Left cardiac atrium (tissue), 4 donors: Measurements from ENCODE around the gene SLC25A12. TPM values are rescaled to one million over a fixed set of nuclear protein-coding genes. Genes with fewer than 3 reads are reported as not detected.
A peak's percentile ranks its signal among the peaks of the same experiment; 100 is the strongest.
"Not testable (repeated sequence)": the region's sequence is repeated elsewhere in the genome, so short reads cannot be mapped to it uniquely, and the experiment has no call there.

Experiments used
- ATAC-seq, 2 donors: fragments of 200-7000 bp; cut with Tn5 transposase; one replicate each; pipeline ENCODE4 v1.9.1; 2020; ENCODE audit warnings: mild to moderate bottlenecking in 2 of 2, moderate library complexity in 2 of 2
- DNase-seq: peaks from one replicate; pipeline ENCODE4 v3.0.0-alpha.2; 2020
- intact Hi-C, 2 donors: fragments of 100-400 bp; cut with DNase I; formaldehyde crosslinking; loops; one replicate each; pipeline versions ENCODE4 v1.14.1 to v1.15.1; 2022 to 2023
- total RNA-seq, 2 donors: library from RNA; stranded (reverse); fragmentation: NEBNext Ultra II Directional; extraction: Animal tissue kit (Norgen Biotek cat#: 25700); gene quantifications; one replicate each; pipeline ENCODE4 v1.2.1, GENCODE V29; 2021
- donor health status: DM: no; HTN: yes; CAD: no.
- donor health status: DM: no; HTN: yes; CAD: no; lungs with severe emphysema.
- donor health status: DM: yes; HTN: yes; CAD: no.
- donor health status: Dilated cardiomyopathy.

The SLC25A12 gene
- total RNA-seq, 2 donors from 2014 or later: 65.6 to 101 TPM

DNA sequence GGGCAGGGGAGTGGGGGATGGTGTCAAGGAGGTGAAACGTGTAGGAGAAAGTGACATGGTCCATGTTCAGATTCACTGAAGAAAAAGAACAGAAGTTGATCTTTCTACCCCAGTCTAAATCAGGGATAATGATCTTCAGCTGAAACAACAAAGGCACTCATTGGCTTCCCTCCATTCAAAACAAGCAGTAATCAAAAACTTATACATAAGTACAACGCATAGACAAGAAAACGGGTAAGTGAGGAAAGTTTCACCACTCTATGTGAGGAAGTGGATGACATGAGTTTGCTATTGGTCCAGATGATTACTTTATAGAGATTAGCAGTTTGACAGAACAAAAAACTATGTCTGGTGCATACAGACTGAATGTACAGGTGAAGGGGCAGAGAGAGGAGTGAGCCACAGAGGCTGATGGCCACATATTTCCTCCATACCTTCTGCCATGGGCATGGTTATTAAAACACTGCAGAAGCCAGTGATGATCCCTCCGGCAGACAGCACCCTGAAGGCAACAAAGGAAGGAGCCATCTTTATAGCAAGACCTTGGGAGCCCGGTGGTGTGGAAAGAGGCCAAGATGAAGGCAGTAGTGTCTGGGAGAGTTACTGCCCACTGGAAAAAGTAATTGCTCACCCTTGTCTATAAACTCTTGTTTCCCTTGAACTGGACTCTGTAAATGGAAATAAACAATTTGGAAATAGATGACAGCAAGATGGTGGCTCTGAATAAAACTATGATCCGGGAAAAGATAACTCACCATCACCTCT is 57.7 kb downstream of the SLC25A12 start:
- no peak for ATAC-seq
- intact Hi-C loops: no loop called here
- no peak for DNase-seq

DNA sequence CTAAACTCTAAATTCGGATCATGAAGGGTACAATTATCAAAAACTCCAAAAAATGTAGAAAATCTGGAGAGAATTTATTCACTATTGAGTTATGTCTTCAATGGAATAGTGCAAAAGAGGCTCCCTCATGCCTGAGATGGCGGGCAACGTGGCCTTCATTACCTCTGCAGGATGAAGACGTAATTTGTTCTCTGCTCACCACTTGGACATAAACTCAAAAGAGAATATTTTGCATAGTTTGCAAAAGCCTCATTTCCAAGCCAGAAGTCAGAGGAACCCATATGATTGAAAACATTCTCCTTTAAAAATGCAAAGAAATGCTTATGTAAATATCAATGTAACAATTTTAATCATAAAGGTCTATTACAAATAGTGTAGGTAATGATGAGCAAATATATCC is 58.7 kb downstream of the SLC25A12 start:
- intact Hi-C loops: no loop called here
- no peak for ATAC-seq
- DNase-seq: no peak

DNA sequence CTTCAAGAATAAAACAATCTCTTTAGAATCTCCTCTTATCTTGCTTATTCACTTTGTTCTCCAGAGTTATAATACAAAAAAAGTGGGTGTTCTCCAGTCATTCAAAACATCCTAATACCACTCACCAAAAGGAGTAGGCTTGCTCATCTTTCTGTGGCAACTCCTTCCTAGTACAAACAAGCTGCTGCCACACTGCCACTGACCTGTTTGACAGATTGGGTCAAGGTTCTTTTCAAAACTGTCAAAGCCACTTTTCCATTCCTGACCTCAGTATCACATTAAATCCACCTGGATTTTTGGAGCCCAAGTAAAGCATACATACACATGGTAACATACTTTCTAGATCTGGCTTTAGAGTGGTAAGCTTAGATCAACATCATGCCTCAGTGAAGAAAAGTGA is 59.8 kb downstream of the SLC25A12 start:
- intact Hi-C loops: no loop called here
- ATAC-seq: no peak
- no peak for DNase-seq

- intact Hi-C loops: no loop called here
- no peak for ATAC-seq
- DNase-seq: no peak
These were observed 61.6 kb downstream of the SLC25A12 start for GRCh38 chr2:171832489-171832888.

DNA sequence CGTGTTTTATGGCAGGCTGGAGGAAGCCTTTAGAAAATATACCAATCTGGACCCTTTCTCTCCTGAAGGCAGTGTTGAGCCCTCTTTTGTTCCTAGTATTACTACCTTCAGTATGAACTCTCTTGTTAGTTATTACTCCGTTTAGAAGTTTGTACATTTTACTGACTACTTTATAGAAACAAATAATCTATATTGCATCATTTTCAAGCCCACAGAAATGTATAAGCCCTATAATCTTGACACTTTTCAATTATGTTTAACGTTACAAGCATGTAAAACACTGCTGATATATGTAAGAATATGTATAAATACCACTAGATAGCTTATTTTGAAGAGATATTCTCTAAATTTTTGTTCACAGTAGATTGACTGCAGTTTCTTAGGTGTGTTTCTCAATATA is 64.0 kb downstream of the SLC25A12 start:
- no peak for ATAC-seq
- intact Hi-C loops: no loop called here

DNA sequence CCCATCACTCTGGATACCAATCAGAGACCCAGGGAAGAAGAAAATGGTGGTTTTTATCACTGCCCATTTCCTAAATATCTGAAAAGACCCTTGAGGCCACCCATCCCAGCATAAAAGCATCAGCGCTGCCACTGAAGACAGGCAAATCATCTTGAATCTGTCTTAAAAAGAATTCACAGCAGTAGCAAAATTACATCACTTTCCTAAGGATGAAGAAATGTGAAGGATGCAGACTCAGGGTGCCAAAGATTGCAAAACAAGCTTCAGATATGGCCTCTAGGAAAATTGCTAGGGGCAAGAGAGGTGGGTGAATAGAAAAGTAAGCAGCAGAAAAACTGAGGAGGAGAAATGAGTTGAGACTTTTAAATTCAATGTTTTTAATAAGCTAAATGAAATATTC is 70.0 kb downstream of the SLC25A12 start:
- ATAC-seq (peak in 1 of 2 donors; percentile 38), DNase-seq (no peak)
- intact Hi-C loops: no loop called here

More for the DNA sequence above, 64.0 kb downstream of the SLC25A12 start:
- no peak for DNase-seq

GRCh38 chr2:171822525-171823322 is 71.3 kb downstream of the SLC25A12 start:
- intact Hi-C loops: no loop called here
- ATAC-seq: no peak
- no peak for DNase-seq

DNA sequence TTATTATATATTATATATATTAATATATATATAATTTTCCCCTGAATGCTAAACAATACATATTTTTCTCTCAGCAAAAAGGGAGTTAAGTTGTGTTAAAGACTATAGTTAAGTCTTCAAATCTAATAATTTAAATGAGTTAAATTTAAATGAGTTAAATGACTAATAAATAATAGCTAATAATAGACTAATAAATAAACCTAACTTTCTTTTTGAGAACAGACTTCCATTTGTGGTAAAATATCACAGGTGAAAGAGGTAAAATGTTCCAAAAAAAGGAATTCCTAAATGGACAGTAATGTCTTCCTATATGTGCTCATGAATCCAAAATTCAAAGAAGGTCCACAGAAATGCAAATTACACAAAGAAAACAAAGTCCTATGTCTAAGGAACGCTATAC is 74.6 kb downstream of the SLC25A12 start:
- DNase-seq: no peak
- intact Hi-C loops: loop anchor here in 1 of 2 donors (10.0 kb wide), 1 partner anchor 285 kb away; the partner anchor contains the start of gene DLX2
- no peak for ATAC-seq

DNA sequence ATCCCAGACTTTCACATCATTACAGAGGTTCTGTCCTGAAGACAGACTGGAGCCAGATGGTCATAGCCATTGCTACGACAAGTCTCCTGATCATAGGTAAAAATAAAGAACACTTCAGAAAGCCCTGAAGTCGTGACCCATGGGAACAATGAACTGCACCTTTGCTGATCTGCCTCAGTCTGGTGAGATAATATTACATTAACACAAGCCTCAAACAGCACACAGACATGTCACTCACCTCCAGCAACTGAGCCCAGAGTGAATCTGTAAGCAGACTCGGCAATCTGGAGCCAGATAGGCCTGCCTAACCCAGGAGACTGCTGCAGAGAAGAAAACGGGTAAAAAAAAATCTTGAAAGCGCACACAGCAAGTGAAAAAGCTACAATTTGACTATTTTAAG is 79.2 kb downstream of the SLC25A12 start:
- DNase-seq: no peak
- intact Hi-C loops: loop anchor here in 1 of 2 donors (10.0 kb wide), 1 partner anchor 290 kb away; the partner anchor contains the start of gene DLX2
- no peak for ATAC-seq

DNA sequence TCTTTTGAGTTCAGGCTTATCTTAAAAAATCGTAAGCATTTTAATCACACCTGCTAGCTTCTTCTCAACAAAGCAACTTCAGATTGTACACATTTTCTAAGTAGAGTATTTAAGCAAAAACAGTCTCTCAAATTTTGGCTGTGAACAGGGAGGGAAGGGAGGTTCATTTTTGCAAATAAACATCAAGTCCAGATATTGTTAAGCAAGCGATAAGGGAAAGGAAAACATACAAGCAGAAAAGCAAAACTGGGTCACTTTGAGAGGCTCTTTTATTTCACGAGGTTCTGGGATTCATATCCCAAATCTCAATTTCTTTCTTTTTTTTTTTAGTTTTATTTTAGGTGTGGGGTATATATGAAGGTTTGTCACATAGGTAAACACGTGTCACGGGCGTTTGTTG is 79.9 kb downstream of the SLC25A12 start:
- ATAC-seq: no peak

DNA sequence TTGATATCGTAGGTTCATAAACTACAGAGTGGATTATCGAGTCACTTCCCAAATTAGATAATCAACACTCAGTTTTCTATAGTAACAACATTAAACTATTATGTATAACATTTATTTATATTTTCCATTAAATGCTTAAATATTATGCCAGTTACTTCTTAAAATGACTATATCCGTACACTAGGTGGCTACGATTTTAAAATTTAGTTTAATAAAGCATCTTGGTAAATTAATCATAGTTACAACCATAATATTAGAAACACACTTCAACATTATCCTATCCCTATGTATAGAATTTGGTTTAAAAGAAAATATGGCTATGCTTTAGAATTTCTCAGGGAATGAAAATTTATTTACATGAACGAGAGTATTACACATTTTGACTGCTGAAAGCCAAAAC is 80.3 kb downstream of the SLC25A12 start:
- ATAC-seq (no peak), DNase-seq (no peak)
- intact Hi-C loops: loop anchor here in 1 of 2 donors (10.0 kb wide), 1 partner anchor 291 kb away; the partner anchor contains the start of gene DLX2

More for the DNA sequence above, 79.9 kb downstream of the SLC25A12 start:
- intact Hi-C loops: loop anchor here in 1 of 2 donors (10.0 kb wide), 1 partner anchor 291 kb away; the partner anchor contains the start of gene DLX2
- no peak for DNase-seq

- ATAC-seq (peak in 1 of 2 donors; percentile 24), DNase-seq (no peak)
- intact Hi-C loops: loop anchor here in 1 of 2 donors (10.0 kb wide), 1 partner anchor 292 kb away; the partner anchor contains the start of gene DLX2
These were observed 80.9 kb downstream of the SLC25A12 start for GRCh38 chr2:171813126-171813525.

- intact Hi-C loops: loop anchor here in 1 of 2 donors (10.0 kb wide), 1 partner anchor 294 kb away; the partner anchor contains the start of gene DLX2
- ATAC-seq: peak; percentile 34 to 42
- no peak for DNase-seq
These were observed 82.8 kb downstream of the SLC25A12 start for GRCh38 chr2:171811245-171811628.

DNA sequence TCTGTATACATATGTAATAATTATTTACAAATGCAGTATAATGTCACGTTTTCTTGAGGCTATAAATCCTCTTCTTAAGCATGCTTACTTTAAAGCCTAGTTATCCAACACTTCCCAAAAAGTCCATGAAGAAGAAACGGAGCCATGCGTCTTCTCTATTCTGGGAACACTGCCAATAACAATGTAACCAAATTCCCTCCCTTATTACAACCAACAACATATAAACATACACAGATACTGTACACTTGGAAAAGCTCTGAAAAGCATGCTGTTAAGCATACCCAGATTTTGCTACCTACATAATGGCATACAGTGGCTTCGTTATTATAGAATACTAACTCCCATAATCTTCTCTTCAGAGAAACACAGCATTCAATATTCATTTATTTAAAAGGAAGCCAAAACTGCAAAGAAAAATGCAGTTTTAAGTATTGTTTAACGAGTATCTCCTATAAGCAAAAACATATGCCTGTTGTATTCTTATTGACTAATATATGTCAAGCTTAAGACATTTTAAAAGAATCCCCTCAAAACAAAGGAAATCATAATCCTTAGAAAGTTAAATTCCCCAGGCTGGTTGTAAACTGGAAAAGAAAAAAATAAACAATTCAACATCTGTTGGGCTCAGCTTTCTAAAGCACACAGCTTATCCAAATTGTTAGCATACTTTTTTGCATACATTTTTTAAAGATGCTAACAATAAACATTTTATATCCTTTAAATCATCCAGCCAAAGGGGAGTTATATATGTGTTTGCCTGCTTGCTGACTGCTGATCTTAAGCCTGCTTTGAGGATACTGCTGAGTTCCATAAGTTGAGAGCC is 83.4 kb downstream of the SLC25A12 start:
- DNase-seq (no peak), ATAC-seq (no peak)
- intact Hi-C loops: loop anchor here in 1 of 2 donors (10.0 kb wide), 1 partner anchor 294 kb away; the partner anchor contains the start of gene DLX2

DNA sequence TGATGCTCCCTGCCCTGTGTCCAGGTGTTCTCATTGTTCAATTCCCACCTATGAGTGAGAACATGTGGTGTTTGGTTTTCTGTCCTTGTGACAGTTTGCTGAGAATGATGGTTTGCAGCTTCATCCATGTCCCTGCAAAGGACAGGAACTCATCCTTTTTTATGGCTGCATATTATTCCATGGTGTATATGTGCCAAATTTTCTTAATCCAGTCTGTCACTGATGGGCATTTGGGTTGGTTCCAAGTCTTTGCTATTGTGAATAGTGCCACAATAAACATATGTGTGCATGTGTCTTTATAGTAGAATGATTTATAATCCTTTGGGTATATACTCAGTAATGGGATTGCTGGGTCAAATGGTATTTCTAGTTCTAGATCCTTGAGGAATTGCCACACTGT is 85.2 kb downstream of the SLC25A12 start:
- ATAC-seq, intact Hi-C loops, DNase-seq: not testable (repeated sequence)

GRCh38 chr2:171807831-171808393 is 86.1 kb downstream of the SLC25A12 start:
- intact Hi-C loops: no loop called here
- peak; percentile 27 to 59 for ATAC-seq

DNA sequence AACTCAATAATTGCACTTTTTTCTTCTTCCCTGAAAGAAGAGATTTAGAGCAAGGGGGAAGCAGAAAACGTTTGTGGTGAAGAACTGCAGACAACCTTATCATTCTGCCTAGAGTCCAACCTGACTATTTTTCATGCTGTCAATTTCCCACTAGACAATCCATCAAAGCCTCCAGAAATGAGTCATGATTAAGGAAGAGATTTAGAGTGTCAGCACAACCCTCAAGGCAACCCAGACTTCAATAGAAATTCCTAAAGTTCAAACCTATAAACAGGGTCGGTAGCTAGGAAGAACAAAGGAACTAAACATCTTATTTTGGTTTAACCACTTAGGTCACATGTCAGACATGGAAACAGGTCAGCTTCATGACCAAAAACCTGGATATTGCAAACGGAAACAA is 86.9 kb downstream of the SLC25A12 start:
- no peak for DNase-seq
- intact Hi-C loops: no loop called here
- ATAC-seq: peak in 1 of 2 donors; percentile 56

More at GRCh38 chr2:171807831-171808393, 86.1 kb downstream of the SLC25A12 start:
- no peak for DNase-seq

DNA sequence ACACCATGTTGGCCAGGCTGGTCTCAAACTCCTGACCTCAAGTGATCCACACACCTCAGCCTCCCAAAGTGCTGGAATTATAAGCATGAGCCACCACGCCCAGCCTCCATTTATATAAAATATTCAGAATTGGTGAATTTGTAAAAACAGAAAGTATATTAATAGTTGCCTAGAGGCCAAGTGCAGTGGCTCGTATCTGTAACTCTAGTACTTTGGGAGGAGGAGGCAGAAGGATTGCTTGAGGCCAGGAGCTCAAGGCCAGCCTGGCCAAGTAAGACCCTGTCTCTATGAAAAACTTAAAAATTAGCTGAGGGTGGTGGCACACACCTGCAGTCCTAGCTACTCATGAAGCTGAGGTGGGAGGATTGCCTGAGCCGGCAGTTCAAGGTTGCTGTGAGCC is 89.6 kb downstream of the SLC25A12 start:
- DNase-seq (no peak), ATAC-seq (no peak)
- intact Hi-C loops: no loop called here

GRCh38 chr2:171803757-171804156 is 90.3 kb downstream of the SLC25A12 start:
- DNase-seq: no peak
- intact Hi-C loops: no loop called here
- ATAC-seq: no peak
